B cell (primary cell): ENCODE measurements around the gene FCER2.

ENCODE experiments used
- CTCF ChIP-seq: fragments of 200-600 bp; IDR thresholded peaks from one replicate; pipeline ENCODE4 v1.8.0; 2022; ENCODE audit warnings: antibody characterized with exemption, mild to moderate bottlenecking
- EZH2 ChIP-seq: IDR thresholded peaks from 2 replicates; pipeline ENCODE4 v1.6.1; 2012; ENCODE audit warnings: borderline replicate concordance, low read depth, mild to moderate bottlenecking, moderate library complexity, low read length; ENCODE audit not compliant: insufficient read depth, poor library complexity, severe bottlenecking

- TF ChIP-seq CTCF (no peak), EZH2 (no peak)
Observed at GRCh38 chr19:7725791-7726190, 23.9 kb upstream of the FCER2 start.
